Neural cell (in vitro differentiated cells): ENCODE measurements around the gene TSPEAR. TPM values are rescaled to one million over a fixed set of nuclear protein-coding genes. Genes with fewer than 3 reads are reported as not detected.

Source experiments
- H2AFZ ChIP-seq: fragments of 200-600, 300-800 bp; sonication (generic), shearing (Covaris generic); 2 replicates; pipeline ENCODE4 v1.6.0; 2014; ENCODE audit warnings: low read depth, mild to moderate bottlenecking, antibody characterized with exemption, low read length, moderate library complexity
- H3F3A ChIP-seq: fragments of 200-600 bp; shearing (Covaris generic); 2 replicates; pipeline ENCODE4 v1.6.1; 2016; ENCODE audit warnings: mild to moderate bottlenecking, moderate library complexity, mixed read lengths, antibody characterized with exemption, low read length; ENCODE audit not compliant: insufficient read depth, poor library complexity, severe bottlenecking
- H3K27ac ChIP-seq: fragments of 200-600, 300-800 bp; sonication (generic), shearing (Covaris generic); 2 replicates; pipeline ENCODE4 v1.5.1; 2014; ENCODE audit warnings: mild to moderate bottlenecking, low read length, moderate library complexity
- H3K27me3 ChIP-seq: fragments of 300-800, 200-600 bp; sonication (generic), shearing (Covaris generic); 2 replicates; pipeline ENCODE4 v1.6.0; 2014; ENCODE audit warnings: mild to moderate bottlenecking, low read depth, low read length, moderate library complexity; ENCODE audit not compliant: insufficient read depth
- H3K36me3 ChIP-seq: fragments of 300-800, 200-600 bp; sonication (generic), shearing (Covaris generic); 2 replicates; pipeline ENCODE4 v1.5.1; 2014; ENCODE audit warnings: mild to moderate bottlenecking, antibody characterized with exemption, low read length, moderate library complexity; ENCODE audit not compliant: insufficient read depth
- H3K4me2 ChIP-seq: fragments of 300-800, 200-600 bp; sonication (generic), shearing (Covaris generic); 2 replicates; pipeline ENCODE4 v1.6.0; 2014; ENCODE audit warnings: mild to moderate bottlenecking, low read length
- H3K4me3 ChIP-seq: fragments of 300-800, 200-600 bp; sonication (generic), shearing (Covaris generic); 2 replicates; pipeline ENCODE4 v1.5.1; 2014; ENCODE audit warnings: mild to moderate bottlenecking, low read length, moderate library complexity
- H3K79me2 ChIP-seq: fragments of 200-600 bp; shearing (Covaris generic); replicated peaks from 2 replicates; pipeline ENCODE4 v1.6.0; 2014; ENCODE audit warnings: mild to moderate bottlenecking, low read length, moderate library complexity; ENCODE audit not compliant: insufficient read depth
- H3K9ac ChIP-seq: fragments of 300-800, 200-600 bp; sonication (generic), shearing (Covaris generic); 2 replicates; pipeline ENCODE4 v1.6.1; 2016; ENCODE audit warnings: mild to moderate bottlenecking, low read length, mixed read lengths
- H3K9me2 ChIP-seq: fragments of 200-600 bp; shearing (Covaris generic); 2 replicates; pipeline ENCODE4 v1.6.1; 2016; ENCODE audit warnings: mild to moderate bottlenecking, low read length, mixed read lengths; ENCODE audit not compliant: insufficient read depth
- H3K9me3 ChIP-seq: fragments of 200-600, 300-800 bp; sonication (generic), shearing (Covaris generic); 2 replicates; pipeline ENCODE4 v1.6.1; 2016; ENCODE audit warnings: mild to moderate bottlenecking, mixed run types, low read length, moderate library complexity, mixed read lengths
- H4K20me1 ChIP-seq: fragments of 200-600 bp; shearing (Covaris generic); 2 replicates; pipeline ENCODE4 v1.6.1; 2016; ENCODE audit warnings: mild to moderate bottlenecking, mixed run types; ENCODE audit not compliant: insufficient read depth
- CTCF ChIP-seq: fragments of 450-650 bp; IDR thresholded peaks from 2 replicates; pipeline ENCODE4 v1.5.1; 2014; ENCODE audit warnings: antibody characterized with exemption, mild to moderate bottlenecking, moderate library complexity; ENCODE audit not compliant: poor library complexity, severe bottlenecking
- EP300 ChIP-seq: fragments of 450-650 bp; conservative IDR thresholded peaks from 2 replicates; pipeline ENCODE4 v1.6.1; 2014; ENCODE audit warnings: antibody characterized with exemption, mild to moderate bottlenecking, moderate library complexity; ENCODE audit not compliant: poor library complexity, severe bottlenecking
- EZH2 ChIP-seq: fragments of 200-600, 300-800 bp; shearing (Covaris generic), sonication (generic); IDR thresholded peaks from 2 replicates; pipeline ENCODE4 v1.6.1; 2014; ENCODE audit warnings: antibody characterized with exemption, low read length, borderline replicate concordance, mild to moderate bottlenecking; ENCODE audit not compliant: insufficient read depth, poor library complexity, severe bottlenecking
- MXI1 ChIP-seq: fragments of 450-650 bp; conservative IDR thresholded peaks from 2 replicates; pipeline ENCODE4 v1.6.1; 2014; ENCODE audit warnings: antibody characterized with exemption, mild to moderate bottlenecking; ENCODE audit not compliant: poor library complexity, severe bottlenecking
- POLR2AphosphoS5 ChIP-seq: IDR thresholded peaks from 2 replicates; pipeline ENCODE4 v1.6.1; 2012
- RAD21 ChIP-seq: fragments of 450-650 bp; conservative IDR thresholded peaks from 2 replicates; pipeline ENCODE4 v1.6.1; 2014; ENCODE audit warnings: antibody characterized with exemption, mild to moderate bottlenecking, moderate library complexity
- REST ChIP-seq: IDR thresholded peaks from 2 replicates; pipeline ENCODE4 v1.6.1; 2012; ENCODE audit warnings: borderline replicate concordance
- SMC3 ChIP-seq: fragments of 450-650 bp; conservative IDR thresholded peaks from 2 replicates; pipeline ENCODE4 v1.6.1; 2014; ENCODE audit warnings: antibody characterized with exemption, mild to moderate bottlenecking, moderate library complexity; ENCODE audit not compliant: poor library complexity
- TAF1 ChIP-seq: IDR thresholded peaks from 2 replicates; pipeline ENCODE4 v1.6.1; 2012; ENCODE audit warnings: low read depth
- polyA plus RNA-seq: library from polyadenylated mRNA; depleted of rRNA; stranded (reverse); fragments of >200 nt; gene quantifications from 2 replicates; pipeline ENCODE4 v1.2.3, GENCODE V29; 2014

The TSPEAR gene
- polyA plus RNA-seq, 1 donor from 2014 or later, result 0.19 TPM

GRCh38 chr21:44482581-44483287, 228.6 kb downstream of the TSPEAR start:
- Histone ChIP-seq H3K4me2 (no peak overlapping the region), H3K9me3 (no peaks in the 10 kb centered on the region), H4K20me1 (no peaks in the 10 kb centered on the region), H3K79me2 (no peaks in the 10 kb centered on the region), H3F3A (no peaks in the 10 kb centered on the region), H2AFZ (no peak overlapping the region), H3K9me2 (no peaks in the 10 kb centered on the region), H3K36me3 (no peaks in the 10 kb centered on the region), H3K4me3 (no peak overlapping the region), H3K27ac (no peak overlapping the region), H3K9ac (no peak overlapping the region), H3K27me3 (no peaks in the 10 kb centered on the region)
- TF ChIP-seq EP300 (no peak), MXI1 (no peak), TAF1 (no peak), SMC3 (no peak), RAD21 (no peak), CTCF (no peak), REST (no peak), POLR2AphosphoS5 (no peak), EZH2 (no peak)

- no peak for TF ChIP-seq CTCF
- no peak for TF ChIP-seq TAF1
- no peak for TF ChIP-seq REST
These were observed 230.9 kb downstream of the TSPEAR start for GRCh38 chr21:44480200-44481053.

More at GRCh38 chr21:44480200-44481053, 230.9 kb downstream of the TSPEAR start:
- no peaks in the 10 kb centered on the region for H4K20me1 ChIP-seq
- no peaks in the 10 kb centered on the region for H3K9me3 ChIP-seq
- no peak overlapping the region for H2AFZ ChIP-seq
- no peak overlapping the region for H3K27ac ChIP-seq
- H3F3A ChIP-seq, result no peaks in the 10 kb centered on the region
- H3K4me2 ChIP-seq, result no peak overlapping the region
- H3K9ac ChIP-seq, result no peak overlapping the region
- H3K27me3 ChIP-seq, result no peaks in the 10 kb centered on the region
- H3K9me2 ChIP-seq, result no peaks in the 10 kb centered on the region
- H3K4me3 ChIP-seq, result no peak overlapping the region
- H3K36me3 ChIP-seq, result no peaks in the 10 kb centered on the region
- no peaks in the 10 kb centered on the region for H3K79me2 ChIP-seq
